ENCODE measurements around the gene ZNF710.

DNA sequence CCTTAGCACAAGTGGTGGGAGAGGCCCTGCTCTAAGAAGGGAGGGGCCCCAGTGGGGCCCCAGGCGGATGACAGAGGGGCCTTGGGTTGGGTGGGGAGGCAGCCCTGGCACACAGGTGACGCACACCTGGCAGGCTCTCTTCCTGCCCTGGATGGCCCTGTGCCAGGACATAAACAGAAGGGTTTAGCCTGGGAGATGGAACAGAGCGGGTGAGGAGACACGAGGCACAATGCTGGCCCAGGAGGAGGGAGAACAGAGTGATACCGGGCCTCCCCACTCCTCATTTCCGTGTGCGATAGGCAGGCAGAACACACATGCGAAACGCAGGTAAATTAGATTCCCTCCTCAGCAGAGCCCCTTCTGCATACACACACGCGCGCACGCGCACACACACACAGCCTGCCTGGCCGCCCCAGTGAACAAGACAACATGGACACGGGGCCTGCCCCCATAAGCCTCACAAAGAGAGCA lies 61.4 kb downstream of the ZNF710 start:
- TF ChIP-seq CTCF (IDR thresholded peaks at IDR 0.05) (no peak), POLR2A (IDR thresholded peaks at IDR 0.05) (no peak)

Data from testis (tissue), 2 donors.